Cerebellar cortex (tissue), 1 donor: ENCODE measurements around the gene PTGER3.
A peak's percentile ranks its signal among the peaks of the same experiment; 100 is the strongest.

Experiments used
- DNase-seq: peaks from one replicate; pipeline ENCODE4 v3.0.0-alpha.2; 2015; ENCODE audit warnings: low spot score

Gene PTGER3

GRCh38 chr1:71049951-71050598, 2.5 kb upstream of the PTGER3 start:
- peak; percentile 65 for DNase-seq

- DNase-seq, result no peak
Measured at GRCh38 chr1:71046891-71047634, 553 bp downstream of the PTGER3 start.

- DNase-seq, result no peak
Measured at GRCh38 chr1:71045463-71046028, 2.1 kb downstream of the PTGER3 start.

GRCh38 chr1:71044833-71045232, 2.8 kb downstream of the PTGER3 start:
- DNase-seq, result no peak

GRCh38 chr1:71043065-71043464, 4.6 kb downstream of the PTGER3 start:
- no peak for DNase-seq

GRCh38 chr1:71041806-71042205, 5.8 kb downstream of the PTGER3 start:
- no peak for DNase-seq

GRCh38 chr1:71039661-71040262, 7.9 kb downstream of the PTGER3 start:
- DNase-seq, result no peak

GRCh38 chr1:71038942-71039341, 8.7 kb downstream of the PTGER3 start:
- no peak for DNase-seq

- no peak for DNase-seq
Measured at GRCh38 chr1:71037829-71038620, 9.6 kb downstream of the PTGER3 start.

- DNase-seq, result no peak
Measured at GRCh38 chr1:71037066-71037465, 10.6 kb downstream of the PTGER3 start.

- no peak for DNase-seq
Measured at GRCh38 chr1:71033136-71033535, 14.5 kb downstream of the PTGER3 start.

GRCh38 chr1:71031426-71031825, 16.2 kb downstream of the PTGER3 start:
- DNase-seq, result no peak

- no peak for DNase-seq
Measured at GRCh38 chr1:71030026-71030425, 17.6 kb downstream of the PTGER3 start.

- no peak for DNase-seq
Measured at GRCh38 chr1:71028981-71029380, 18.6 kb downstream of the PTGER3 start.

GRCh38 chr1:71027991-71028390, 19.6 kb downstream of the PTGER3 start:
- no peak for DNase-seq

- DNase-seq, result no peak
Measured at GRCh38 chr1:71026093-71026492, 21.5 kb downstream of the PTGER3 start.

- DNase-seq, result no peak
Measured at GRCh38 chr1:71023515-71023914, 24.1 kb downstream of the PTGER3 start.

- DNase-seq, result no peak
Measured at GRCh38 chr1:71019233-71019969, 28.2 kb downstream of the PTGER3 start.

- no peak for DNase-seq
Measured at GRCh38 chr1:71018791-71019190, 28.8 kb downstream of the PTGER3 start.

- no peak for DNase-seq
Measured at GRCh38 chr1:71015745-71016144, 31.9 kb downstream of the PTGER3 start.

GRCh38 chr1:71014178-71014579, 33.4 kb downstream of the PTGER3 start:
- no peak for DNase-seq
